Mesodermal cell (in vitro differentiated cells): ENCODE measurements around the gene PREP.

Experiments
- H3K27ac ChIP-seq: 2 replicates; pipeline ENCODE4 v1.7.0; 2013; ENCODE audit warnings: mild to moderate bottlenecking, low read depth, low read length, moderate library complexity; ENCODE audit not compliant: severe bottlenecking
- H3K36me3 ChIP-seq: 2 replicates; pipeline ENCODE4 v1.7.1; 2013; ENCODE audit warnings: mild to moderate bottlenecking, low read length, moderate library complexity; ENCODE audit not compliant: control insufficient read depth, insufficient read depth
- H3K4me1 ChIP-seq: one replicate; pipeline ENCODE4 v1.7.1; 2013; ENCODE audit warnings: mild to moderate bottlenecking, low read length; ENCODE audit not compliant: insufficient read depth, control insufficient read depth, poor library complexity, severe bottlenecking
- H3K4me3 ChIP-seq: 2 replicates; pipeline ENCODE4 v1.7.0; 2013; ENCODE audit warnings: low read length, control low read depth, mild to moderate bottlenecking; ENCODE audit not compliant: insufficient read depth, poor library complexity, severe bottlenecking; ENCODE audit errors: extremely low read depth
- H3K9me3 ChIP-seq: 2 replicates; pipeline ENCODE4 v1.7.1; 2013; ENCODE audit warnings: mild to moderate bottlenecking, low read length, moderate library complexity; ENCODE audit not compliant: control insufficient read depth
- WGBS, 2 experiments: methylation state at CpG; one replicate each; pipeline ENCODE4 v1.1.5; 2013; ENCODE audit warnings: missing lambda C conversion rate in 2 of 2; ENCODE audit not compliant: insufficient coverage in 2 of 2; 5-methylcytosine and 5-hydroxymethylcytosine counted together

PREP gene

GRCh38 chr6:105397987-105398386 is 4.9 kb downstream of the PREP start:
- Histone ChIP-seq H3K36me3 (peaks cover 37% of the 10 kb centered on the region), H3K4me3 (no peak overlapping the region), H3K4me1 (peaks cover 6% of the 10 kb centered on the region), H3K9me3 (no peaks in the 10 kb centered on the region), H3K27ac (no peak overlapping the region)
- 6 to 28% methylated on average over 3 to 4 of the region's 6 CpGs for WGBS, 2 experiments

GRCh38 chr6:105391705-105392104 is 11.2 kb downstream of the PREP start:
- 96 to 100% methylated on average over 4 to 5 of the region's 6 CpGs for WGBS, 2 experiments
- H3K27ac ChIP-seq: no peak overlapping the region
- H3K36me3 ChIP-seq: peaks cover 52% of the 10 kb centered on the region
- H3K9me3 ChIP-seq: no peaks in the 10 kb centered on the region
- no peak overlapping the region for H3K4me3 ChIP-seq
- H3K4me1 ChIP-seq: no peaks in the 10 kb centered on the region

- H3K27ac ChIP-seq: no peak overlapping the region
- H3K36me3 ChIP-seq: peaks cover 36% of the 10 kb centered on the region
- no peaks in the 10 kb centered on the region for H3K9me3 ChIP-seq
- WGBS, 2 experiments: 76 to 92% methylated on average over 3 to 5 of the region's 5 CpGs
- no peaks in the 10 kb centered on the region for H3K4me1 ChIP-seq
- H3K4me3 ChIP-seq: no peak overlapping the region
Measured at GRCh38 chr6:105389543-105389942, 13.3 kb downstream of the PREP start.

- H3K27ac ChIP-seq: no peak overlapping the region
- no CpG with 5 or more reads among the region's 6 CpGs for WGBS, 2 experiments
Measured at GRCh38 chr6:105388392-105388791, 14.5 kb downstream of the PREP start.

GRCh38 chr6:105384004-105384403 is 18.9 kb downstream of the PREP start:
- Histone ChIP-seq H3K4me1 (no peaks in the 10 kb centered on the region), H3K36me3 (peaks cover 23% of the 10 kb centered on the region), H3K27ac (no peak overlapping the region), H3K4me3 (no peak overlapping the region), H3K9me3 (no peaks in the 10 kb centered on the region)
- 97 to 100% methylated on average over 5 of the region's 6 CpGs for WGBS, 2 experiments

More at GRCh38 chr6:105388392-105388791, 14.5 kb downstream of the PREP start:
- Histone ChIP-seq H3K9me3 (no peaks in the 10 kb centered on the region), H3K36me3 (peaks cover 37% of the 10 kb centered on the region), H3K4me1 (no peaks in the 10 kb centered on the region), H3K4me3 (no peak overlapping the region)

GRCh38 chr6:105382958-105383357 is 19.9 kb downstream of the PREP start:
- WGBS, 2 experiments: 89 to 100% methylated on average over 2 of the region's 4 CpGs
- Histone ChIP-seq H3K9me3 (no peaks in the 10 kb centered on the region), H3K4me3 (no peak overlapping the region), H3K27ac (no peak overlapping the region), H3K36me3 (peaks cover 23% of the 10 kb centered on the region), H3K4me1 (no peaks in the 10 kb centered on the region)

GRCh38 chr6:105382496-105382895 is 20.4 kb downstream of the PREP start:
- 100% methylated on average over 1 of the region's 2 CpGs; no CpG with 5 or more reads in 1 of the 2 experiments for WGBS, 2 experiments
- Histone ChIP-seq H3K4me1 (no peaks in the 10 kb centered on the region), H3K9me3 (no peaks in the 10 kb centered on the region), H3K4me3 (no peak overlapping the region), H3K36me3 (peaks cover 23% of the 10 kb centered on the region), H3K27ac (no peak overlapping the region)

GRCh38 chr6:105380634-105381033 is 22.2 kb downstream of the PREP start:
- no peaks in the 10 kb centered on the region for H3K9me3 ChIP-seq
- H3K4me3 ChIP-seq: no peak overlapping the region
- no peak overlapping the region for H3K27ac ChIP-seq
- peaks cover 21% of the 10 kb centered on the region for H3K36me3 ChIP-seq
- no peaks in the 10 kb centered on the region for H3K4me1 ChIP-seq
- 94 to 96% methylated on average over 2 of the region's 2 CpGs for WGBS, 2 experiments

GRCh38 chr6:105375797-105376196 is 27.1 kb downstream of the PREP start:
- Histone ChIP-seq H3K4me1 (no peaks in the 10 kb centered on the region), H3K36me3 (peaks cover 56% of the 10 kb centered on the region), H3K27ac (no peak overlapping the region), H3K9me3 (no peaks in the 10 kb centered on the region), H3K4me3 (no peak overlapping the region)
- WGBS, 2 experiments: 84 to 89% methylated on average over 2 to 3 of the region's 3 CpGs

- Histone ChIP-seq H3K27ac (no peak overlapping the region), H3K36me3 (peaks cover 67% of the 10 kb centered on the region), H3K4me3 (no peak overlapping the region), H3K4me1 (no peaks in the 10 kb centered on the region), H3K9me3 (no peaks in the 10 kb centered on the region)
- 93 to 96% methylated on average over 2 to 3 of the region's 4 CpGs for WGBS, 2 experiments
Measured at GRCh38 chr6:105374010-105374420, 28.9 kb downstream of the PREP start.

- Histone ChIP-seq H3K36me3 (peaks cover 70% of the 10 kb centered on the region), H3K9me3 (no peaks in the 10 kb centered on the region), H3K4me3 (no peak overlapping the region), H3K4me1 (no peaks in the 10 kb centered on the region), H3K27ac (no peak overlapping the region)
- WGBS, 2 experiments: 100% methylated on average over 2 of the region's 6 CpGs; no CpG with 5 or more reads in 1 of the 2 experiments
Measured at GRCh38 chr6:105373481-105373880, 29.4 kb downstream of the PREP start.
